Thyroid gland (tissue), 4 donors: ENCODE measurements around the gene MIGA2. TPM values are rescaled to one million over a fixed set of nuclear protein-coding genes. Genes with fewer than 3 reads are reported as not detected.

Source experiments
- DNase-seq, 2 donors: peaks; one replicate each; pipeline ENCODE4 v3.0.0-alpha.2; 2019
- H3K27ac ChIP-seq, 3 donors: fragments of 200-600 bp; sonication (generic); 1 replicate in 2 of 3; 2 replicates in 1 of 3; pipeline ENCODE4 v1.5.1; 2016 to 2019; ENCODE audit warnings: mild to moderate bottlenecking in 1 of 3, moderate library complexity in 1 of 3
- H3K27me3 ChIP-seq: fragments of 200-600 bp; sonication (generic); one replicate; pipeline ENCODE4 v1.5.1; 2019
- H3K36me3 ChIP-seq, 2 donors: fragments of 200-600 bp; sonication (generic); one replicate each; pipeline ENCODE4 v1.5.1; 2016 to 2019
- H3K4me1 ChIP-seq, 2 donors: fragments of 200-600 bp; sonication (generic); one replicate each; pipeline ENCODE4 v1.5.1; 2017 to 2019
- H3K4me3 ChIP-seq, 3 donors: fragments of 200-600 bp; sonication (generic); replicated peaks in 1 of 3; 1 replicate in 2 of 3; 2 replicates in 1 of 3; pipeline ENCODE4 v1.5.1; 2016; ENCODE audit warnings: mild to moderate bottlenecking in 1 of 3
- H3K9me3 ChIP-seq: fragments of 200-600 bp; sonication (generic); one replicate; pipeline ENCODE4 v1.5.1; 2017
- CTCF ChIP-seq, 6 experiments: fragments of 200-600 bp in 3 of 6; fragments of 450-650 bp in 3 of 6; sonication (generic) in 3 of 6; IDR thresholded peaks; one replicate each; pipeline ENCODE4 v1.5.1; 2016 to 2019; ENCODE audit warnings: antibody characterized with exemption in 6 of 6, mild to moderate bottlenecking in 2 of 6, inconsistent platforms in 1 of 6, moderate library complexity in 1 of 6
- POLR2A ChIP-seq, 2 donors: fragments of 450-650 bp; IDR thresholded peaks; one replicate each; pipeline ENCODE4 v1.6.1; 2017; ENCODE audit warnings: antibody characterized with exemption in 2 of 2, mild to moderate bottlenecking in 2 of 2, moderate library complexity in 1 of 2
- WGBS, 2 donors: methylation state at CpG; one replicate each; pipeline ENCODE4 v1.1.5; 2017; 5-methylcytosine and 5-hydroxymethylcytosine counted together
- intact Hi-C: fragments of 100-400 bp; cut with DNase I; formaldehyde crosslinking; loops from one replicate; pipeline ENCODE4 v1.15.1; 2023
- total RNA-seq, 4 donors: library from RNA; depleted of rRNA; stranded (reverse); fragments of >200 nt; gene quantifications; one replicate each; pipeline ENCODE4 v1.2.3, GENCODE V29; 2016

Gene MIGA2
- total RNA-seq, 4 donors from 2014 or later = 23.9 to 78.8 (median 50.0) TPM

DNA sequence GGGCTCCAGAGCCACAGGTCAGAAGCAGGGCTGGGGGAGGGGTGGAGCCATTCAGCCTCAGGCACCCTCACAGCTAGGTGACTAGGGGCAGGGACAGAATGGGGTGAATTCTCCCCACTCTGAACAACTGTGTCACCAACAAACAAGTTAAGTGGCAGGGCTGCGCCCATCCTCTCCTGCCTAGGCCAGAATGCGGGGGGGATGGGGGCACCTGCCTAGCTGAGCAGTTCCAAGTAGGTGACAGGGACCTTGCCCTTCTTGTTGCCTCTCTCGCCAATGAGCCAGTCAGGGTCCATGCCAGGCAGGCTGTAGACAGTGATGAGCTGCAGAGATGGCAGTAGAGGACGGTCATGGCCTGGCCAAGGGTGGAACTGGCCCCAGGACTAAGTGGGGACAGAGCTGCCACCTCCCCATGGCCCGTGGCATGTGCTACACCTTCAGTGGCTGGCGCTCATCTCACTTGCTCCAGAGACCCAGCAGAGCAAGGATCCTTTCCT lies 27.9 kb upstream of the MIGA2 start:
- H3K4me1 ChIP-seq = no peaks in the 10 kb centered on the region
- intact Hi-C loops = no loop called here
- TF ChIP-seq POLR2A (IDR thresholded peaks at IDR 0.05) (no peak), CTCF (IDR thresholded peaks at IDR 0.05) (no peak)
- WGBS, 2 donors = 100% methylated on average over 2 to 6 of the region's 6 CpGs
- peaks cover 27% of the 10 kb centered on the region in 2 donors for H3K36me3 ChIP-seq
- no peak for DNase-seq
- H3K27ac ChIP-seq = no peak overlapping the region
- no peaks in the 10 kb centered on the region for H3K9me3 ChIP-seq
- no peak overlapping the region for H3K4me3 ChIP-seq
- H3K27me3 ChIP-seq = no peaks in the 10 kb centered on the region

- intact Hi-C loops = no loop called here
- Histone ChIP-seq H3K4me1 (no peaks in the 10 kb centered on the region), H3K27me3 (no peaks in the 10 kb centered on the region), H3K36me3 (peaks cover 29 to 32% of the 10 kb centered on the region in 2 donors), H3K4me3 (no peak overlapping the region), H3K27ac (no peak overlapping the region), H3K9me3 (no peaks in the 10 kb centered on the region)
- 87 to 100% methylated on average over 2 to 5 of the region's 13 CpGs for WGBS, 2 donors
- TF ChIP-seq POLR2A (IDR thresholded peaks at IDR 0.05) (no peak), CTCF (IDR thresholded peaks at IDR 0.05) (no peak)
- DNase-seq = no peak
These were observed 27.3 kb upstream of the MIGA2 start for GRCh38 chr9:129008986-129009583.

GRCh38 chr9:129009584-129010141 lies 26.8 kb upstream of the MIGA2 start:
- no peak for DNase-seq
- Histone ChIP-seq H3K4me3 (no peak overlapping the region), H3K27ac (no peak overlapping the region), H3K9me3 (no peaks in the 10 kb centered on the region), H3K4me1 (no peaks in the 10 kb centered on the region), H3K27me3 (no peaks in the 10 kb centered on the region), H3K36me3 (peaks cover 35 to 36% of the 10 kb centered on the region in 2 donors)
- no peak for TF ChIP-seq POLR2A (IDR thresholded peaks at IDR 0.05)
- no peak for TF ChIP-seq CTCF (IDR thresholded peaks at IDR 0.05)
- intact Hi-C loops = no loop called here
- 94 to 95% methylated on average over 14 to 15 of the region's 17 CpGs for WGBS, 2 donors

GRCh38 chr9:129010267-129010975 lies 26.0 kb upstream of the MIGA2 start:
- 90 to 96% methylated on average over 4 of the region's 8 CpGs for WGBS, 2 donors
- Histone ChIP-seq H3K27me3 (no peaks in the 10 kb centered on the region), H3K9me3 (no peaks in the 10 kb centered on the region), H3K36me3 (peaks cover 32 to 36% of the 10 kb centered on the region in 2 donors), H3K4me3 (no peak overlapping the region), H3K4me1 (no peaks in the 10 kb centered on the region), H3K27ac (no peak overlapping the region)
- no peak for TF ChIP-seq CTCF (IDR thresholded peaks at IDR 0.05)
- no peak for TF ChIP-seq POLR2A (IDR thresholded peaks at IDR 0.05)
- intact Hi-C loops = no loop called here
- DNase-seq = no peak

- H3K4me1 ChIP-seq = no peaks in the 10 kb centered on the region
- 88 to 94% methylated on average over 19 of the region's 19 CpGs for WGBS, 2 donors
- TF ChIP-seq POLR2A (IDR thresholded peaks at IDR 0.05) (no peak), CTCF (IDR thresholded peaks at IDR 0.05) (no peak)
- intact Hi-C loops = no loop called here
- H3K9me3 ChIP-seq = no peaks in the 10 kb centered on the region
- no peak overlapping the region for H3K27ac ChIP-seq
- no peaks in the 10 kb centered on the region for H3K27me3 ChIP-seq
- no peak for DNase-seq
- H3K4me3 ChIP-seq = no peak overlapping the region
- H3K36me3 ChIP-seq = peaks cover 25 to 36% of the 10 kb centered on the region in 2 donors
These were observed 25.3 kb upstream of the MIGA2 start for GRCh38 chr9:129011170-129011569.
